Brain microvascular endothelial cell (primary cell): ENCODE data around the gene IGSF21.

Source experiments
- DNase-seq: peaks from one replicate; pipeline ENCODE4 v3.0.0-alpha.2; 2020
- H3K27ac ChIP-seq: fragments of 250-450 bp; sonication (Bioruptor Pico); 2 replicates; pipeline ENCODE4 v1.5.1; 2020; ENCODE audit warnings: mild to moderate bottlenecking, moderate library complexity
- H3K27me3 ChIP-seq: fragments of 250-450 bp; sonication (Bioruptor Pico); replicated peaks from 2 replicates; pipeline ENCODE4 v1.5.1; 2020; ENCODE audit warnings: mild to moderate bottlenecking
- H3K36me3 ChIP-seq: fragments of 250-450 bp; sonication (Bioruptor Pico); replicated peaks from 2 replicates; pipeline ENCODE4 v1.5.1; 2020; ENCODE audit warnings: mild to moderate bottlenecking
- H3K4me3 ChIP-seq: 2 replicates; pipeline ENCODE4 v1.5.1; 2011; ENCODE audit warnings: low read depth, mild to moderate bottlenecking, control low read depth, low read length, moderate library complexity
- CTCF ChIP-seq: IDR thresholded peaks from 2 replicates; pipeline ENCODE4 v1.5.1; 2011; ENCODE audit warnings: low read depth, mild to moderate bottlenecking, moderate library complexity, low read length, control low read depth, inconsistent platforms; ENCODE audit errors: missing control alignments
- in situ Hi-C: cut with HindIII; loops from 2 replicates; pipeline ENCODE4 v1.10.0; 2017; ENCODE audit warnings: low sequenced_read_pairs, low pct_ligation_motif_present

IGSF21 gene

DNA sequence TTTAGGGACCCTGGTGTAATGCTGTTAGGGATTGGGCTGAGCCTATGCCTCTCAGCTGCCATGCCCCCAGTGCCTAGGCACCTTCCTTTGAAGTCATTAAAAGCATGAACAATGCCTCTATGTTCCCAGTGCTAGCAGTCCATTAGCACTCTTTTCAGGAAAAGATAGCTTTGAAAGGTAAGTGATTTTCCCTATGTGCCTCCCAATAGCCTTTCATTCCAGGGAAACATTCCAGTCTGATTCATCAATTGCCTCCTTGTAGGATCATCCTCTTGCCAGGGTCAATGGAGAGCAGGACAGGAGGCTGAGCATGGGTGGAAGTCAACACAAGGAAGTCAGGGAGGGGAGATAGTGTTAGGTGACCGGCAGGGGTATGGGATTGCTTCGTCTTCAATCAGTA lies 8.6 kb upstream of the IGSF21 start:
- in situ Hi-C loops: no loop called here
- no peaks in the 10 kb centered on the region for H3K27me3 ChIP-seq
- no peak overlapping the region for H3K4me3 ChIP-seq
- TF ChIP-seq CTCF: no peak
- DNase-seq: no peak
- H3K27ac ChIP-seq: no peak overlapping the region
- H3K36me3 ChIP-seq: no peaks in the 10 kb centered on the region

DNA sequence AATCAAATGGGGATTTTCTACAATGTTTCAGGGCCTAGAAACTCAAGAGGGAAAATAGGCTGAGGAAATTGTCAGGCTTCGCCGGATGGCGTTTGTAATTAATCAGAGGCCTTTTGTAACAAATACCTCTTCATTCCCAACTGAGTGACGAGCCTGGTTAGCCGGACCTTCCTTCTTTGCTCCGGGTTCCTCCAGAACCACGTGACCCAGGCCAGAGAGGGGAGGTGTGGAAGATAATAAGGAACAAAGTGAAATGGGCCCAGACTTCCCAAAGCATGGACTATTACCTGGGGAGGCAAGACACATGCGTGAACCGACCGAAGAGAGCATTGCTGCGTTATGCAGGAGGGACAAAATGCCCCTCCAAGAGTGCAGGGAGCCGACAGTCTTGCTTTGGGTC lies 7.5 kb upstream of the IGSF21 start:
- no peaks in the 10 kb centered on the region for H3K36me3 ChIP-seq
- no peak overlapping the region for H3K27ac ChIP-seq
- H3K27me3 ChIP-seq: no peaks in the 10 kb centered on the region
- DNase-seq: no peak
- TF ChIP-seq CTCF: no peak
- in situ Hi-C loops: no loop called here
- no peak overlapping the region for H3K4me3 ChIP-seq

DNA sequence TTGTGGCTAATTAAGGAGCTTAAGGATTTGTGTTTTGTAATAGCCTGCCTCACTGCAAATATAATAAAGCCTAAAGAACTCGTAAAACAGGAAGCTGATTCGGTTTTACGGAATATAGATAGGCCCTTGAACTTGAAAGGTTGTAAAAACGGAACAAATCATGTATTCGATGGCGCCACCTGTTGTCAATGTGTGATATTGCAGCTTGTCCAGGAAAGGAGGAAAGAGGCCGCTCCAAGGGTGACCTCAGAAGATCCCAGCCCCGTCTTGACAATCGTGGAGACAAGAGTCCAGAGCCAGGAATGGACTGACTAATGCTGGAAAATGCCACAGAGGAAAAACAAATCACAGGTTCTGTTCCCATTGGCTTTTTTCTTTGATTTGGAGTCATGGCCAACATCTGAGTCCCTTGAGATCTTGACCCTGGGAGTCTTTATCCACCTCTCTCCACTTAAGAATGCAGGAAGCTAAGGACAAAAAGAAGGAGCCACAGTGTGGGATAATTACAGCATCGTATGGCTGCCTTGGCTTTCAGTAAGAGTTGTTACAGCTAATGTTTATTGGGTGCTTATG lies 7.0 kb upstream of the IGSF21 start:
- in situ Hi-C loops: no loop called here

GRCh38 chr1:18101508-18101907 lies 6.1 kb upstream of the IGSF21 start:
- no peak overlapping the region for H3K27ac ChIP-seq
- no peaks in the 10 kb centered on the region for H3K36me3 ChIP-seq
- H3K27me3 ChIP-seq: peaks cover 3% of the 10 kb centered on the region
- no peak for TF ChIP-seq CTCF
- no peak for DNase-seq
- no peak overlapping the region for H3K4me3 ChIP-seq
- in situ Hi-C loops: no loop called here

More for the DNA sequence above, 7.0 kb upstream of the IGSF21 start:
- TF ChIP-seq CTCF: peak; percentile 75
- no peak overlapping the region for H3K27ac ChIP-seq
- no peaks in the 10 kb centered on the region for H3K27me3 ChIP-seq
- no peak overlapping the region for H3K4me3 ChIP-seq
- no peaks in the 10 kb centered on the region for H3K36me3 ChIP-seq
- DNase-seq: peak; percentile 60

DNA sequence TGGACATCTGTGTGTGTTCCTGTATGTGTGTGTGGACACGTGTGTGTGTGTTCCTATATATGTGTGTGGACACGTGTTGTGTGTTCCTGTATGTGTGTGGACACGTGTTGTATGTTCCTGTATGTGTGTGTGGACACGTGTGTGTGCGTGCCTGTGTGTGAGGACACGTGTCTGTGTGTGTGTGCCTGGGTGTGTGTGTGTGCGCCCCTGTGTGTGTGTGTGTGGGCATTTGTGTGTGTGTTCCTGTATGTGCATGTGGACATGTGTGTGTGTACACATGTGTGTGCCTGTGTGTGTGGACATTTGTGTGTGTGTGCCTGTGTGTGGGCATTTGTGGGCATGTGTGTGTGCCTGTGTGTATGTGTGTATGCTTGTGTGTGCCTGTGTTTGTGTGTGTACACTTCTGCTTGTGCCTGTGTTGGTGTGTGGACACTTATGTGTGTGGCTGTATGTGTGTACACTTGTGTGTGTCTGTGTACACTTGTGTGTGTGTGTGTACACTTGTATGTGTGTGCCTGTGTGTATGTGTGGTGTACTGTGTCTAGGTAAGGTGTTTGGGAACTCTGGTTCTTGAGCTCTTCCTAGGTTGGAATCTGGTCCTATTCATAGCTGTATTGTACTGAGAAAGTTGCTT lies 3.7 kb upstream of the IGSF21 start:
- Histone ChIP-seq H3K36me3 (no peaks in the 10 kb centered on the region), H3K4me3 (no peak overlapping the region), H3K27me3 (peaks cover 21% of the 10 kb centered on the region), H3K27ac (no peak overlapping the region)
- no peak for TF ChIP-seq CTCF
- no peak for DNase-seq
- in situ Hi-C loops: no loop called here
